K562 (cell line): ENCODE results near the gene C6orf47. TPM values are rescaled to one million over a fixed set of nuclear protein-coding genes. Genes with fewer than 3 reads are reported as not detected.

Experiments used
- ARID1B ChIP-seq: fragments of 450-650 bp; IDR thresholded peaks from 2 replicates; pipeline ENCODE4 v1.6.1; 2016; ENCODE audit warnings: antibody characterized with exemption, mild to moderate bottlenecking, inconsistent platforms
- CHD7 ChIP-seq: fragments of 200-600 bp; sonication (generic); IDR thresholded peaks from one replicate; pipeline ENCODE4 v1.6.1; 2012; ENCODE audit warnings: mild to moderate bottlenecking, low read depth, low read length, inconsistent platforms
- HDAC8 ChIP-seq: fragments of 450-650 bp; IDR thresholded peaks from 2 replicates; pipeline ENCODE4 v1.6.1; 2016; ENCODE audit warnings: mild to moderate bottlenecking, missing genetic modification characterization, moderate library complexity, missing compliant biosample characterization
- MIER1 ChIP-seq: fragments of 450-650 bp; IDR thresholded peaks from 2 replicates; pipeline ENCODE4 v1.6.1; 2016; ENCODE audit warnings: antibody characterized with exemption, mild to moderate bottlenecking, low read depth
- NONO ChIP-seq, 2 experiments: fragments of 200-400 bp in 1 of 2; fragments of 450-650 bp in 1 of 2; formaldehyde crosslinking in 1 of 2; IDR thresholded peaks; 2 replicates each; pipeline ENCODE4 v1.6.1; 2017; ENCODE audit warnings: low read depth in 2 of 2, mild to moderate bottlenecking in 2 of 2, moderate library complexity in 2 of 2, low read length in 1 of 2
- RAD21 ChIP-seq, 2 experiments: fragments of 250-450 bp in 1 of 2; fragments of 450-650 bp in 1 of 2; sonication (Bioruptor Pico) in 1 of 2; formaldehyde crosslinking in 1 of 2; IDR thresholded peaks in 1 of 2; conservative IDR thresholded peaks in 1 of 2; 2 replicates each; pipeline versions ENCODE4 v1.4.0 to v1.8.0; 2020 to 2022; ENCODE audit warnings: mild to moderate bottlenecking in 2 of 2, moderate library complexity in 1 of 2
- TFAM ChIP-seq: fragments of 250-450 bp; sonication (Bioruptor Pico); conservative IDR thresholded peaks from 2 replicates; pipeline ENCODE4 v1.5.0; 2021; ENCODE audit warnings: mild to moderate bottlenecking, moderate library complexity
- ZNF316 ChIP-seq: fragments of 450-650 bp; IDR thresholded peaks from 2 replicates; pipeline ENCODE4 v1.6.1; 2016
- ZNF408 ChIP-seq: fragments of 250-450 bp; sonication (Bioruptor Pico); IDR thresholded peaks from 2 replicates; pipeline ENCODE4 v1.4.0; 2020; ENCODE audit warnings: low read depth, mild to moderate bottlenecking, moderate library complexity
- ZNF445 ChIP-seq: fragments of 250-450 bp; sonication (Bioruptor Pico); IDR thresholded peaks from 2 replicates; pipeline ENCODE4 v1.4.0; 2020; ENCODE audit warnings: low read depth, mild to moderate bottlenecking, moderate library complexity
- ZNF77 ChIP-seq: fragments of 250-450 bp; sonication (Bioruptor Pico); IDR thresholded peaks from 2 replicates; pipeline ENCODE4 v1.5.0; 2020
- polyA plus RNA-seq, 8 experiments: library from polyadenylated mRNA; depleted of rRNA in 4 of 8; stranded (reverse) in 5 of 8; unstranded in 3 of 8; fragments of >200 nt; fragmentation: Nextera tagmentation in 2 of 8; fragmentation: Illumina TruSeq in 1 of 8; extraction: Ambion mirVana in 2 of 8; extraction: Trizol in 1 of 8; gene quantifications; 2 replicates each; pipeline versions ENCODE4 v1.2.1 to v1.2.3, GENCODE V29; 2011 to 2014; ENCODE audit warnings: inconsistent platforms in 1 of 8, missing spikeins in 1 of 8
- total RNA-seq, 7 experiments: library from RNA; depleted of rRNA in 6 of 7; stranded (reverse); fragments of >200 nt in 6 of 7; fragmentation: Illumina TruSeq in 2 of 7; extraction: Trizol in 2 of 7; gene quantifications; 2 replicates each; pipeline versions ENCODE4 v1.2.1 to v1.2.3, GENCODE V29; 2011 to 2021; ENCODE audit warnings: low replicate concordance in 1 of 7
- TF ChIP-seq, protein P1 (sequence below): fragments of 450-650 bp; IDR thresholded peaks from 2 replicates; pipeline ENCODE4 v1.7.0; 2016; ENCODE audit warnings: borderline replicate concordance

C6orf47 gene
- total and polyA plus RNA-seq, 9 of the 15 experiments (the other 6 are each of a cell fraction or from before 2014, with no cell fraction given) = 0.14 to 43.8 (median 27.0) TPM

DNA sequence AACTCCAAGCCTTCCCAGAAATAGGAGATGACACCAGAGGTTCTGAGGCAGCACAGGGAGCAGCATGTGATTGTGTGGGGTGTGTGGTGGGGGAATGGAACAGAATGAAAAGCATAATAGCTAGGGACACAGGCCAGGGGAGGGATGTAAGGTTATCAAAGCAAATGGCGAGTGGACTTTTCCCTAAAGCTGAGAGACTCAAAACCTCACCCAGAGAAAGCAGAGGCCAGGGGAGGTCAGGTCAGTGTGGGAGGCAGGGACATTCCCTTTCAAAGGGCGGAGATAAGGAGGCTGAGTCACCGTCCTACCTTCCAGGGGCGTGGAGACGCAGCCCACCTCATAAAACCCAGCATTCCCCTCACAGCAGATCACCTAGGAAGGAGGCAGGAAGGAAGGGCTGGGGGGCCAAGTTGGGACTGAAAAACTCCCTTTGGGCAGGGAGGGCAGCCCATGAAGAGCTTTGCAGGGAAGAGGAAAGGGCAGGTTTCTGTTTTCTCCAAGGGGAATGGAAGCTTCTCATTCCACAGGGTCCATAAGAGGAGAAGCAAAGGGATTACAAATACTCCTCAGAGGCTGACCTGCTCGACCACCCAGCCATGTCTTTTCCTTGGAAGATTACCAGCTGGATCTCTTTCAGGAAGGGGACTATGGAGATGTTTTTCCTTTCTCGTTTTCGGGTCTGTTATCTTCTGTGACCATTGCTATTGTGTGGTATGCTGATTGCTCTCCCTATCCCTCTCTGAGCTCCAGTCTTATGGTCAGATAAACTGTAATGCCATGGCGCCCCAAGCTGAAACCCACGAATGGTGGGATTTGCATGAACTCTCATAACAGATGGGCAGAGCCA is 29.9 kb upstream of the C6orf47 start (continued):
- TF ChIP-seq CHD7 (no peak), ARID1B (peak; percentile 98), ZNF77 (CRISPR knock-in tag) (0 out of 2 replicates have a peak, but pooled peaks have one; percentile 51), MIER1 (peak; percentile 33; the same call in 1 of the 2 replicates), ZNF316 (peak; percentile 85), TFAM (CRISPR knock-in tag) (no peak), ZNF408 (CRISPR knock-in tag) (no peak), RAD21 (CRISPR knock-in tag; conservative IDR thresholded peaks at IDR 0.05 in 1 of 2, IDR thresholded peaks at IDR 0.05 in 1 of 2) (peak; percentile 34 to 44), ZNF445 (no peak), HDAC8 (tag) (0 out of 2 replicates have a peak, but pooled peaks have one; percentile 41), NONO (IDR thresholded peaks at IDR 0.05; ENCODE audit: low read depth in 2 of 2, low read length in 1 of 2) (no peak)
- TF ChIP-seq, protein P1, sequence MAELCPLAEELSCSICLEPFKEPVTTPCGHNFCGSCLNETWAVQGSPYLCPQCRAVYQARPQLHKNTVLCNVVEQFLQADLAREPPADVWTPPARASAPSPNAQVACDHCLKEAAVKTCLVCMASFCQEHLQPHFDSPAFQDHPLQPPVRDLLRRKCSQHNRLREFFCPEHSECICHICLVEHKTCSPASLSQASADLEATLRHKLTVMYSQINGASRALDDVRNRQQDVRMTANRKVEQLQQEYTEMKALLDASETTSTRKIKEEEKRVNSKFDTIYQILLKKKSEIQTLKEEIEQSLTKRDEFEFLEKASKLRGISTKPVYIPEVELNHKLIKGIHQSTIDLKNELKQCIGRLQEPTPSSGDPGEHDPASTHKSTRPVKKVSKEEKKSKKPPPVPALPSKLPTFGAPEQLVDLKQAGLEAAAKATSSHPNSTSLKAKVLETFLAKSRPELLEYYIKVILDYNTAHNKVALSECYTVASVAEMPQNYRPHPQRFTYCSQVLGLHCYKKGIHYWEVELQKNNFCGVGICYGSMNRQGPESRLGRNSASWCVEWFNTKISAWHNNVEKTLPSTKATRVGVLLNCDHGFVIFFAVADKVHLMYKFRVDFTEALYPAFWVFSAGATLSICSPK = no peak
